RCC 7860 (cell line): ENCODE measurements around the gene ZC3H14.

ENCODE experiments used
- DNase-seq: peaks from one replicate; pipeline ENCODE4 v3.0.0-alpha.2; 2015; ENCODE audit warnings: low spot score
- FAIRE-seq: peaks from 2 replicates; lab custom pipeline; 2012; peaks lifted over from hg19 to GRCh38; lab: Jason Lieb, UNC

The ZC3H14 gene

GRCh38 chr14:88605594-88605993, 42.8 kb downstream of the ZC3H14 start:
- FAIRE-seq (no peak), DNase-seq (no peak)

GRCh38 chr14:88607829-88608228, 45.0 kb downstream of the ZC3H14 start:
- DNase-seq = no peak
- no peak for FAIRE-seq

GRCh38 chr14:88611878-88612277, 49.0 kb downstream of the ZC3H14 start:
- FAIRE-seq = no peak
- DNase-seq = no peak

GRCh38 chr14:88612981-88613380, 50.1 kb downstream of the ZC3H14 start:
- DNase-seq (no peak), FAIRE-seq (no peak)

- peak; percentile 87 for FAIRE-seq
- peak; percentile 69 for DNase-seq
These were observed 50.7 kb downstream of the ZC3H14 start for GRCh38 chr14:88613552-88614010.

GRCh38 chr14:88614218-88614907, 51.5 kb downstream of the ZC3H14 start:
- DNase-seq (peak; percentile 37), FAIRE-seq (peak; percentile 75)

- no peak for DNase-seq
- FAIRE-seq = no peak
These were observed 53.9 kb downstream of the ZC3H14 start for GRCh38 chr14:88616697-88617096.

- no peak for FAIRE-seq
- no peak for DNase-seq
These were observed 54.6 kb downstream of the ZC3H14 start for GRCh38 chr14:88617479-88617878.

- FAIRE-seq (no peak), DNase-seq (no peak)
These were observed 55.6 kb downstream of the ZC3H14 start for GRCh38 chr14:88618476-88618875.

- FAIRE-seq (no peak), DNase-seq (no peak)
These were observed 58.3 kb downstream of the ZC3H14 start for GRCh38 chr14:88621100-88621499.

- DNase-seq (no peak), FAIRE-seq (no peak)
These were observed 62.8 kb downstream of the ZC3H14 start for GRCh38 chr14:88625671-88626070.

- no peak for DNase-seq
- no peak for FAIRE-seq
These were observed 65.2 kb downstream of the ZC3H14 start for GRCh38 chr14:88628033-88628432.

- DNase-seq = no peak
- no peak for FAIRE-seq
These were observed 65.6 kb downstream of the ZC3H14 start for GRCh38 chr14:88628462-88628861.

- FAIRE-seq = peak; percentile 91
- DNase-seq = peak; percentile 96
These were observed 67.7 kb downstream of the ZC3H14 start for GRCh38 chr14:88630565-88630964.

GRCh38 chr14:88631091-88631490, 68.3 kb downstream of the ZC3H14 start:
- peak; percentile 56 for DNase-seq
- FAIRE-seq = no peak

GRCh38 chr14:88632512-88632911, 69.7 kb downstream of the ZC3H14 start:
- DNase-seq (no peak), FAIRE-seq (no peak)

GRCh38 chr14:88639221-88639620, 76.4 kb downstream of the ZC3H14 start:
- no peak for FAIRE-seq
- no peak for DNase-seq

GRCh38 chr14:88660056-88660455, 97.2 kb downstream of the ZC3H14 start:
- FAIRE-seq = no peak
- DNase-seq = no peak

GRCh38 chr14:88667555-88668273, 104.9 kb downstream of the ZC3H14 start:
- DNase-seq (peak; percentile 52), FAIRE-seq (no peak)

GRCh38 chr14:88668448-88669116, 105.7 kb downstream of the ZC3H14 start:
- no peak for DNase-seq
- FAIRE-seq = no peak

- FAIRE-seq (no peak), DNase-seq (no peak)
These were observed 106.5 kb downstream of the ZC3H14 start for GRCh38 chr14:88669346-88669745.
